Heart right ventricle (tissue), 16 donors: ENCODE measurements around the gene SPDYE18. TPM values are rescaled to one million over a fixed set of nuclear protein-coding genes. Genes with fewer than 3 reads are reported as not detected.
"Not testable (repeated sequence)": the region's sequence is repeated elsewhere in the genome, so short reads cannot be mapped to it uniquely, and the experiment has no call there.

Experiments used
- ATAC-seq, 8 donors: fragments of 200-7000 bp; cut with Tn5 transposase; one replicate each; pipeline ENCODE4 v1.9.1; 2020; ENCODE audit warnings: mild to moderate bottlenecking in 8 of 8, moderate library complexity in 8 of 8, moderate number of reproducible peaks in 1 of 8
- DNase-seq, 2 donors: peaks; one replicate each; pipeline ENCODE4 v3.0.0-alpha.2; 2020
- H3K27ac ChIP-seq, 10 donors: fragments of 200-600 bp; sonication (generic) in 2 of 10; one replicate each; pipeline versions ENCODE4 v1.5.0 to v1.8.0; 2020 to 2022; ENCODE audit warnings: mild to moderate bottlenecking in 3 of 10
- H3K27me3 ChIP-seq, 7 donors: fragments of 200-600 bp; one replicate each; pipeline ENCODE4 v1.8.0; 2021 to 2022; ENCODE audit warnings: mild to moderate bottlenecking in 2 of 7
- H3K36me3 ChIP-seq, 9 donors: fragments of 200-600 bp; sonication (generic) in 1 of 9; one replicate each; pipeline versions ENCODE4 v1.5.0 to v1.8.0; 2020 to 2022; ENCODE audit warnings: mild to moderate bottlenecking in 2 of 9
- H3K4me1 ChIP-seq, 9 donors: fragments of 200-600 bp; sonication (generic) in 1 of 9; one replicate each; pipeline versions ENCODE4 v1.5.0 to v1.8.0; 2020 to 2022; ENCODE audit warnings: mild to moderate bottlenecking in 4 of 9
- H3K4me3 ChIP-seq, 10 donors: fragments of 200-600 bp; sonication (generic) in 2 of 10; one replicate each; pipeline versions ENCODE4 v1.5.0 to v1.8.0; 2020 to 2022; ENCODE audit warnings: mild to moderate bottlenecking in 7 of 10, moderate library complexity in 2 of 10
- H3K9me3 ChIP-seq, 11 donors: fragments of 200-600 bp in 10 of 11; sonication (generic) in 2 of 11; one replicate each; pipeline versions ENCODE4 v1.5.0 to v1.8.0; 2013 to 2022; ENCODE audit warnings: mild to moderate bottlenecking in 2 of 11, control low read depth in 1 of 11, moderate library complexity in 1 of 11
- WGBS, 2 donors: extraction: QIAGEN DNeasy Blood & Tissue Kit; methylation state at CpG; one replicate each; pipeline ENCODE4 v1.1.7; 2013; ENCODE audit warnings: inconsistent platforms in 1 of 2; 5-methylcytosine and 5-hydroxymethylcytosine counted together
- intact Hi-C, 10 donors: fragments of 100-400 bp; cut with DNase I; formaldehyde crosslinking; loops; one replicate each; pipeline versions ENCODE4 v1.11.1 to v1.14.2; 2022
- polyA plus RNA-seq, 2 donors: library from polyadenylated mRNA; stranded (reverse); fragments of 200-250 nt; gene quantifications; one replicate each; pipeline ENCODE4 v1.2.3, GENCODE V29; 2013
- total RNA-seq, 10 donors: library from RNA; stranded (reverse); fragmentation: NEBNext Ultra II Directional in 3 of 10; extraction: Animal tissue kit (Norgen Biotek cat#: 25700) in 3 of 10; gene quantifications; one replicate each; pipeline versions ENCODE4 v1.2.1 to v1.2.4, GENCODE V29; 2021 to 2023
- donor health status: Arrhythmogenic right ventricular cardiomyopathy.
- donor health status: ischemic (EF 13 %, LVEDD 7.1; RV severe dilation, severe dysfunction).
- donor health status: healthy with polysubstance abuse.
- donor health status: DM: no; HTN: yes; CAD: no.
- donor health status: DM: no; HTN: no; CAD: no.
- donor health status: ischemic (EF 25% LVEDD 6.9; RV normal size, moderate dysfunction).
- donor health status: ischemic (EF 25% LVEDD 5.7; RV mildly dilated, moderate dysfunction).
- donor health status: healthy.
- donor health status: DM: yes; HTN: yes; CAD: no.
- donor health status: Ischemic cardiomyopathy.
- donor health status: ischemic (EF 35%, LVEDD 5.7; RV mildly dilated, moderate dysfunction).
- donor health status: nonischemic (EF 11% LVEDD 7.7; RV severe dilation, severe dysfunction).
- donor health status: DM: yes; HTN: yes; CAD: no.
- donor health status: PGD.
- donor health status: ischemic (EF 29% LVEDD 5.4; RV normal size, mild dysfunction).
- donor health status: nonischemic (EF 23%, LVEDD 6.1; RV moderate dilation, normal function).

The SPDYE18 gene
- total and polyA plus RNA-seq, 12 donors, result 0.17 to 0.92 (median 0.44) TPM; not detected in 5

DNA sequence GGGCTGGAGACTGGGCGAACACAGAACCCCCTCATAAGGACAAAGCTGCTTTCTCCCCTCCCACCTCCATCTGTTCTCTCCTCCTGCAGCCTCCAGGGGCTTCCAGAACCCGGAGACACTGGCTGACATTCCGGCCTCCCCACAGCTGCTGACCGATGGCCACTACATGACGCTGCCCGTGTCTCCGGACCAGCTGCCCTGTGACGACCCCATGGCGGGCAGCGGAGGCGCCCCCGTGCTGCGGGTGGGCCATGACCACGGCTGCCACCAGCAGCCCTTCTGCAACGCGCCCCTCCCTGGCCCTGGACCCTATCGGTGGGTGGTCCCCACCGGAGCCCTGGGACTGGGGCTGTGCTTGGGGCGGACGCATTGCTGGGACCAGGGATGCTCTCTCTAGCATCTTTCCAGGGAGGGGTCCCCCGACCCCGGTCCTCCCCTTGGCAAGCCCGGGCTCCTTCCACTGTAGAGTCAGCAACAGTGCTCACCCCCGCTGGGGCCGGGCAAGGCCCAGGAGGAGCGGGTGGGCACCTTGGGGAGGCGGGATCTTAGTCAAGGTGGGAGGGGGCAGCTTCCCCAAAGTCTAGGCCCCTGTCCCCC lies 56.8 kb downstream of the SPDYE18 start:
- H3K4me3 ChIP-seq, ATAC-seq, H3K4me1 ChIP-seq, DNase-seq, H3K27ac ChIP-seq, H3K9me3 ChIP-seq, intact Hi-C loops, H3K27me3 ChIP-seq: not testable (repeated sequence)
- peaks cover 0 to 15% (median 0%) of the 10 kb centered on the region in 9 donors for H3K36me3 ChIP-seq
- WGBS, 2 donors, result 94 to 95% methylated on average over 13 to 18 of the region's 27 CpGs

DNA sequence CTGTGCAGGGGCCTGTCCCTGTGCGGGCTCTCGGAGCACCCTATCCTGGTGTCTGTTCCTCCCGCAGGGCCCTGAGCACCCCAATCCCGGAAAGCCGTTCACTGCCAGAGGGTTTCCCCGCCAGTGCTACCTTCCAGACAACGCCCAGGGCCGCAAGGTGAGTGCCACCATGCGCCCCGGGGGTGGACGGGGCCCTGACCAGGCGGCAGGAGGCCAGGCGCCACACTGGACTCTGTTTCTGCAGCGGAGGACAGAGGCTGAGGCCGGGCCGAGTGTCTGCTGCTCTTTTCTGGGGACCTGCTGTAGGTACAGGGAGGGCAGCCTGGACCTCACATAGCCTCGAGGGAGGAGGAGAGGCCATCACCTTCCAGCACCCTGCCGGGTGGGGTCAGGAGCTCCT lies 58.2 kb downstream of the SPDYE18 start:
- H3K4me3 ChIP-seq, intact Hi-C loops, DNase-seq, H3K27ac ChIP-seq, ATAC-seq, H3K27me3 ChIP-seq, H3K4me1 ChIP-seq, H3K9me3 ChIP-seq: not testable (repeated sequence)
- peaks cover 0 to 15% (median 0%) of the 10 kb centered on the region in 9 donors for H3K36me3 ChIP-seq
- WGBS, 2 donors, result 93 to 98% methylated on average over 9 to 12 of the region's 18 CpGs

DNA sequence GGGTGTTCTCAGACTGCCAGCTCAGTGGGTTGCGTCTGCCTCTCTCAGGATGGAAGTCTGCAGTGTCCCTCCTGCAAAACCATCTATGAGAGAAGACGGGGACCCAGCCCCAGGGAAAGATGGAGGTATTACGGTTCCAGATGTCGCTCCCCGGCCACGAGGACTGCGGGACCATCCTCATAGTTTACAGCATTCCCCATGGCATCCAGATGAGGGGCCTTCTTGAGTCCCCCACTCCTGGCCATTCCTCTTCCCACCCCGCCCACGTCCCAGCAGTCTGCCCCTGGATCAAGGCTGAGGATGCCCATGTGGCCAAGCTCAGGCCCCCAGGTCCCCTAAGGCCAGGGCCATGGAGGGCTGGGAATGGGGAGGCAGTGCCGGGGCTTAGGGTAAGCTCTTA lies 59.1 kb downstream of the SPDYE18 start:
- intact Hi-C loops, H3K4me1 ChIP-seq, ATAC-seq, H3K9me3 ChIP-seq, H3K27me3 ChIP-seq, H3K4me3 ChIP-seq, H3K27ac ChIP-seq, DNase-seq: not testable (repeated sequence)
- peaks cover 0 to 15% (median 0%) of the 10 kb centered on the region in 9 donors for H3K36me3 ChIP-seq
- WGBS, 2 donors, result 89 to 97% methylated on average over 10 of the region's 10 CpGs

DNA sequence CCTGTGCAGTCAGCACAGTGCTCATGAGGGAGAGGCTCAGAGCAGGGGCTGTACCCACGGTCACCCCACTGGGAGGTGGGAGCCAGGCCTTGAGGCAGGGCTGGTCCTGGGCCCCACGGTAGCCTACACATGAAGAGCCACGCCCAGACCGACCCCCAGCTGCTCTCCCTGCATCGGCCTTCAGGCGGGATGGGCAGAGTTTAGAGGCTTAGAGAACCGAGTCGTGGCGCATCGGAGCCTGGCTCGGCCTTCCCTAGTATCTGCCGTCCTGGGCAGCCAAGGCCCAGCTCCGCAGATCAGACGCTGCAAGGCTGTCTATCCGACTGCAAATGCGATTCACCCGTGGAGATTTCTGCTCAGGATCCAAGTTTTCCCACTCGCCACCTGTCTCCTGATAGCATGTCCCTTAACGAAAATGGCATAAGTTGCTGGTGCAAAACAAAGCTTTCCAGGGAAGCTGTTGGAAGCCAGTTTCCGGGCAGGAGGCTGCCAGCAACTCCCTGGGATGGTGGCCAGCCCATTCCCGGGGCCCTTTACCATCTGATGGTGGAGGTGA lies 59.6 kb downstream of the SPDYE18 start:
- intact Hi-C loops, H3K27me3 ChIP-seq, H3K4me1 ChIP-seq, ATAC-seq, H3K27ac ChIP-seq, H3K9me3 ChIP-seq, DNase-seq, H3K4me3 ChIP-seq: not testable (repeated sequence)
- WGBS, 2 donors, result 93 to 94% methylated on average over 21 of the region's 21 CpGs
- H3K36me3 ChIP-seq, result peaks cover 0 to 15% (median 0%) of the 10 kb centered on the region in 9 donors

DNA sequence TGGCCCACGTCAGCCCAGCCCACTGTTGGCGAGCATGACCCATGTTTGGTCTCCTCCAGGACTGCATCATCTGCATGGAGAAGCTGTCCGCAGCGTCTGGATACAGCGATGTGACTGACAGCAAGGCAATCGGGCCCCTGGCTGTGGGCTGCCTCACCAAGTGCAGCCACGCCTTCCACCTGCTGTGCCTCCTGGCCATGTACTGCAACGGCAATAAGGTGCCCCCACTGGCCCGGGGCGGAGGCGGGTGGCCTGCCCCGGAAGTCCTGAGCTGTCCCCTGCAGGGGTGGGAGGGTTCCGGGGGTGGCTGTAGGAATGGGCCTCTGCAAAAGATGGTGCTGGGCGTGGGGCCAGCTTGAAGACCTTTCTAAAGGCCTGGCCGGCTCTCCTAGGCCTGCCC lies 60.3 kb downstream of the SPDYE18 start:
- H3K27me3 ChIP-seq, intact Hi-C loops, H3K9me3 ChIP-seq, DNase-seq, H3K4me3 ChIP-seq, ATAC-seq, H3K27ac ChIP-seq, H3K4me1 ChIP-seq: not testable (repeated sequence)
- 84 to 85% methylated on average over 13 to 15 of the region's 15 CpGs for WGBS, 2 donors
- H3K36me3 ChIP-seq, result peaks cover 0 to 15% (median 0%) of the 10 kb centered on the region in 9 donors

Other genes starting within 250 kb of the SPDYE18 start
- not detected for gene SPDYE17, start 30.2 kb downstream of the SPDYE18 start, total RNA-seq
- gene SPDYE17, start 30.2 kb downstream of the SPDYE18 start, polyA plus RNA-seq, result not detected
- 10 to 100 TPM in 2 of 10 donors, 1 to 10 TPM in 8; 5.1 to 10.8 (median 7.0) TPM for gene CCDC146, start 60.1 kb upstream of the SPDYE18 start, total RNA-seq
- gene CCDC146, start 60.1 kb upstream of the SPDYE18 start, polyA plus RNA-seq, result 1 to 10 TPM; 1.7 to 7.5 TPM
- gene FGL2, start 137.3 kb upstream of the SPDYE18 start, total RNA-seq, result 10 to 100 TPM in 5 of 10 donors, 1 to 10 TPM in 5; 5.8 to 41.3 (median 10.1) TPM
- gene FGL2, start 137.3 kb upstream of the SPDYE18 start, polyA plus RNA-seq, result 1 to 10 TPM; 3.4 to 4.5 TPM